CD8-positive, alpha-beta memory T cell (primary cell): Measurements from ENCODE around the gene GALNT4. TPM values are rescaled to one million over a fixed set of nuclear protein-coding genes. Genes with fewer than 3 reads are reported as not detected.
A peak's percentile ranks its signal among the peaks of the same experiment; 100 is the strongest.

ENCODE experiments used
- CTCF ChIA-PET: fragments of 350-600 bp; sonication (Branson Sonifier 250); formaldehyde crosslinking; loops from one replicate; lab custom pipeline; 2021; ENCODE audit warnings: antibody characterized with exemption; lab: Charles Lee
- POLR2A ChIA-PET: fragments of 350-600 bp; sonication (Branson Sonifier 250); formaldehyde crosslinking; loops from one replicate; lab custom pipeline; 2021; ENCODE audit warnings: antibody characterized with exemption; lab: Charles Lee
- DNase-seq, 5 donors: peaks; one replicate each; pipeline versions ENCODE4 v3.0.0 to v3.0.0-alpha.2; 2020 to 2022; ENCODE audit warnings: mixed read lengths in 1 of 5
- H3K27ac ChIP-seq: one replicate; pipeline ENCODE4 v1.7.0; 2013; ENCODE audit warnings: low read depth, mild to moderate bottlenecking, low read length, moderate library complexity
- H3K27me3 ChIP-seq: 2 replicates; pipeline ENCODE4 v1.7.0; 2013; ENCODE audit warnings: low read length, mild to moderate bottlenecking; ENCODE audit not compliant: insufficient read depth, poor library complexity, severe bottlenecking
- H3K36me3 ChIP-seq: 2 replicates; pipeline ENCODE4 v1.7.0; 2013; ENCODE audit warnings: mild to moderate bottlenecking, low read length, moderate library complexity; ENCODE audit not compliant: insufficient read depth
- H3K4me1 ChIP-seq: 2 replicates; pipeline ENCODE4 v1.7.0; 2013; ENCODE audit warnings: mild to moderate bottlenecking, low read length, moderate library complexity; ENCODE audit not compliant: insufficient read depth
- H3K4me3 ChIP-seq: 2 replicates; pipeline ENCODE4 v1.7.0; 2013; ENCODE audit warnings: mild to moderate bottlenecking, low read length
- H3K9me3 ChIP-seq: 2 replicates; pipeline ENCODE4 v1.7.0; 2013; ENCODE audit warnings: mild to moderate bottlenecking, low read length
- H3K27ac Mint-ChIP-seq, 8 donors: one replicate each; pipeline ENCODE4 v1.8.0; 2020 to 2021; ENCODE audit warnings: mixed read lengths in 8 of 8, mild to moderate bottlenecking in 6 of 8, inconsistent platforms in 3 of 8, moderate library complexity in 3 of 8
- H3K27me3 Mint-ChIP-seq, 2 donors: one replicate each; pipeline ENCODE4 v1.8.0; 2020 to 2021; ENCODE audit warnings: mixed read lengths in 2 of 2, mild to moderate bottlenecking in 1 of 2, moderate library complexity in 1 of 2
- H3K36me3 Mint-ChIP-seq, 3 donors: one replicate each; pipeline ENCODE4 v1.8.0; 2020 to 2021; ENCODE audit warnings: mixed read lengths in 3 of 3, inconsistent platforms in 1 of 3, mild to moderate bottlenecking in 1 of 3
- H3K4me1 Mint-ChIP-seq, 3 donors: one replicate each; pipeline ENCODE4 v1.8.0; 2020 to 2021; ENCODE audit warnings: mixed read lengths in 3 of 3, inconsistent platforms in 1 of 3, mild to moderate bottlenecking in 1 of 3
- H3K4me3 Mint-ChIP-seq, 7 donors: one replicate each; pipeline ENCODE4 v1.8.0; 2020 to 2021; ENCODE audit warnings: mixed read lengths in 7 of 7, mild to moderate bottlenecking in 6 of 7, moderate library complexity in 4 of 7, inconsistent platforms in 2 of 7
- H3K9me3 Mint-ChIP-seq, 5 donors: one replicate each; pipeline ENCODE4 v1.8.0; 2020 to 2022; ENCODE audit warnings: mixed read lengths in 5 of 5, mild to moderate bottlenecking in 3 of 5, moderate library complexity in 2 of 5, inconsistent platforms in 1 of 5
- polyA plus RNA-seq: library from polyadenylated mRNA; unstranded; fragments of 300-500 nt; fragmentation: Illumina TruSeq; gene quantifications from one replicate; pipeline ENCODE4 v1.2.3, GENCODE V29; 2021
- total RNA-seq, 2 experiments: library from RNA; stranded (reverse); gene quantifications; one replicate each; pipeline ENCODE4 v1.2.3, GENCODE V29; 2021

The GALNT4 gene
- total and polyA plus RNA-seq, 3 experiments from 2014 or later = 5.3 to 6.5 (median 5.8) TPM

- no peaks in the 10 kb centered on the region for H3K4me1 ChIP-seq
- peaks cover 0 to 2% of the 10 kb centered on the region in 2 donors for H3K27me3 Mint-ChIP-seq
- peak overlapping the region in 2 of 8 donors; percentile 39 to 51 for H3K27ac Mint-ChIP-seq
- H3K36me3 Mint-ChIP-seq = peaks cover 8 to 67% (median 30%) of the 10 kb centered on the region in 3 donors
- H3K4me3 ChIP-seq = no peak overlapping the region
- H3K27ac ChIP-seq = no peak overlapping the region
- no peaks in the 10 kb centered on the region for H3K27me3 ChIP-seq
- no peak overlapping the region for H3K4me3 Mint-ChIP-seq
- H3K4me1 Mint-ChIP-seq = peaks cover 0 to 9% (median 5%) of the 10 kb centered on the region in 3 donors
- POLR2A ChIA-PET = no interaction called here
- CTCF ChIA-PET = interaction anchor here (0.9 kb wide), 1 partner anchor 24 kb away, joined by 3 read pairs; no protein-coding TSS in a partner anchor
- no peaks in the 10 kb centered on the region for H3K9me3 Mint-ChIP-seq
- DNase-seq = no peak
- H3K36me3 ChIP-seq = peaks cover 6% of the 10 kb centered on the region
- no peaks in the 10 kb centered on the region for H3K9me3 ChIP-seq
These were observed 38.3 kb downstream of the GALNT4 start for GRCh38 chr12:89486264-89486663.

- H3K9me3 Mint-ChIP-seq = no peaks in the 10 kb centered on the region
- no peak overlapping the region for H3K4me3 Mint-ChIP-seq
- DNase-seq = no peak
- H3K4me1 Mint-ChIP-seq = peaks cover 0 to 9% (median 5%) of the 10 kb centered on the region in 3 donors
- Histone ChIP-seq H3K36me3 (peaks cover 6% of the 10 kb centered on the region), H3K4me1 (no peaks in the 10 kb centered on the region), H3K27ac (no peak overlapping the region), H3K9me3 (no peaks in the 10 kb centered on the region), H3K27me3 (no peaks in the 10 kb centered on the region), H3K4me3 (no peak overlapping the region)
- no peaks in the 10 kb centered on the region for H3K27me3 Mint-ChIP-seq
- H3K36me3 Mint-ChIP-seq = peaks cover 8 to 56% (median 27%) of the 10 kb centered on the region in 3 donors
- peak overlapping the region in 1 of 8 donors; percentile 1 for H3K27ac Mint-ChIP-seq
- POLR2A ChIA-PET = no interaction called here
- CTCF ChIA-PET = interaction anchor here (1.2 kb wide), 2 partner anchors 15 to 465 kb away, joined by 3 read pairs; no protein-coding TSS in a partner anchor
These were observed 40.1 kb downstream of the GALNT4 start for GRCh38 chr12:89484470-89484869.

GRCh38 chr12:89481213-89481914, 43.2 kb downstream of the GALNT4 start:
- Mint-ChIP-seq H3K9me3 (no peaks in the 10 kb centered on the region), H3K36me3 (peaks cover 3 to 33% (median 18%) of the 10 kb centered on the region in 3 donors)
- CTCF ChIA-PET = interaction anchor here (1.0 kb wide), 1 partner anchor 11 kb away, joined by 3 read pairs; no protein-coding TSS in a partner anchor

GRCh38 chr12:89479982-89480381, 44.6 kb downstream of the GALNT4 start:
- CTCF ChIA-PET = interaction anchor here (1.0 kb wide), 2 partner anchors 9 to 463 kb away, joined by 3 to 4 read pairs; no protein-coding TSS in a partner anchor
- H3K27me3 ChIP-seq = no peaks in the 10 kb centered on the region
- POLR2A ChIA-PET = no interaction called here
- DNase-seq = no peak
- H3K36me3 ChIP-seq = no peaks in the 10 kb centered on the region
- Mint-ChIP-seq H3K36me3 (peaks cover 3 to 20% (median 11%) of the 10 kb centered on the region in 3 donors), H3K4me3 (no peak overlapping the region), H3K27ac (peak overlapping the region in 1 of 8 donors; percentile 12), H3K27me3 (no peaks in the 10 kb centered on the region), H3K4me1 (peaks cover 19 to 23% (median 23%) of the 10 kb centered on the region in 3 donors), H3K9me3 (no peaks in the 10 kb centered on the region)
- no peak overlapping the region for H3K27ac ChIP-seq
- H3K4me3 ChIP-seq = no peak overlapping the region
- no peaks in the 10 kb centered on the region for H3K9me3 ChIP-seq
- H3K4me1 ChIP-seq = peaks cover 7% of the 10 kb centered on the region

More at GRCh38 chr12:89481213-89481914, 43.2 kb downstream of the GALNT4 start:
- POLR2A ChIA-PET = no interaction called here
- no peaks in the 10 kb centered on the region for H3K27me3 Mint-ChIP-seq
- H3K4me1 Mint-ChIP-seq = peaks cover 14 to 25% (median 20%) of the 10 kb centered on the region in 3 donors
- Histone ChIP-seq H3K36me3 (no peaks in the 10 kb centered on the region), H3K27ac (no peak overlapping the region), H3K4me3 (no peak overlapping the region), H3K27me3 (no peaks in the 10 kb centered on the region), H3K9me3 (no peaks in the 10 kb centered on the region), H3K4me1 (peaks cover 7% of the 10 kb centered on the region)
- peak overlapping the region in 3 of 8 donors; percentile 14 to 48 (median 23) for H3K27ac Mint-ChIP-seq
- DNase-seq = no peak
- H3K4me3 Mint-ChIP-seq = no peak overlapping the region

- Mint-ChIP-seq H3K9me3 (no peaks in the 10 kb centered on the region), H3K27ac (peak overlapping the region in 7 of 8 donors; percentile 14 to 92 (median 68)), H3K4me1 (peaks cover 27 to 33% (median 31%) of the 10 kb centered on the region in 3 donors), H3K4me3 (peak overlapping the region in 5 of 7 donors; percentile 37 to 78 (median 48)), H3K27me3 (no peaks in the 10 kb centered on the region), H3K36me3 (peaks cover 3 to 9% (median 7%) of the 10 kb centered on the region in 3 donors)
- Histone ChIP-seq H3K9me3 (no peaks in the 10 kb centered on the region), H3K4me3 (no peak overlapping the region), H3K4me1 (peaks cover 7% of the 10 kb centered on the region), H3K36me3 (no peaks in the 10 kb centered on the region), H3K27me3 (no peaks in the 10 kb centered on the region), H3K27ac (no peak overlapping the region)
- DNase-seq = no peak
- ChIA-PET CTCF (interaction anchor here (1.1 to 1.4 kb wide), 2 partner anchors 16 to 47 kb away, joined by 3 to 4 read pairs; no protein-coding TSS in a partner anchor), POLR2A (no interaction called here)
These were observed 46.8 kb downstream of the GALNT4 start for GRCh38 chr12:89477633-89478279.

GRCh38 chr12:89476904-89477595, 47.5 kb downstream of the GALNT4 start:
- Histone ChIP-seq H3K36me3 (no peaks in the 10 kb centered on the region), H3K4me3 (no peak overlapping the region), H3K4me1 (peaks cover 7% of the 10 kb centered on the region), H3K27ac (no peak overlapping the region), H3K27me3 (no peaks in the 10 kb centered on the region), H3K9me3 (no peaks in the 10 kb centered on the region)
- Mint-ChIP-seq H3K36me3 (peaks cover under 1 to 9% (median 4%) of the 10 kb centered on the region in 3 donors), H3K27ac (peak overlapping the region in 7 of 8 donors; percentile 14 to 92 (median 68)), H3K27me3 (no peaks in the 10 kb centered on the region), H3K4me1 (peaks cover 27 to 37% (median 33%) of the 10 kb centered on the region in 3 donors), H3K4me3 (peak overlapping the region in 5 of 7 donors; percentile 15 to 69 (median 41)), H3K9me3 (no peaks in the 10 kb centered on the region)
- POLR2A ChIA-PET = no interaction called here
- no peak for DNase-seq
- CTCF ChIA-PET = interaction anchor here (1.1 kb wide), 2 partner anchors 46 to 48 kb away, joined by 3 read pairs; no protein-coding TSS in a partner anchor

- no peak overlapping the region for H3K27ac ChIP-seq
- Mint-ChIP-seq H3K36me3 (peaks cover 0 to 7% (median 1%) of the 10 kb centered on the region in 3 donors), H3K4me1 (peaks cover 27 to 39% (median 34%) of the 10 kb centered on the region in 3 donors), H3K4me3 (no peak overlapping the region), H3K27me3 (no peaks in the 10 kb centered on the region), H3K9me3 (no peaks in the 10 kb centered on the region), H3K27ac (peak overlapping the region in 3 of 8 donors; percentile 14 to 71 (median 52))
- H3K4me3 ChIP-seq = no peak overlapping the region
- H3K9me3 ChIP-seq = no peaks in the 10 kb centered on the region
- H3K4me1 ChIP-seq = peaks cover 7% of the 10 kb centered on the region
- no peaks in the 10 kb centered on the region for H3K27me3 ChIP-seq
- ChIA-PET CTCF (interaction anchor here (1.1 kb wide), 1 partner anchor 47 kb away, joined by 3 read pairs; no protein-coding TSS in a partner anchor), POLR2A (no interaction called here)
- no peak for DNase-seq
- no peaks in the 10 kb centered on the region for H3K36me3 ChIP-seq
These were observed 48.4 kb downstream of the GALNT4 start for GRCh38 chr12:89476232-89476631.
